GM12874 (cell line): ENCODE measurements around the gene EPHX1.
A peak's percentile ranks its signal among the peaks of the same experiment; 100 is the strongest.

Experiments
- TF ChIP-seq, protein P1 (sequence below): IDR thresholded peaks from 2 replicates; pipeline ENCODE4 v1.5.1; 2011; ENCODE audit warnings: low read depth, mild to moderate bottlenecking, control low read depth, low read length, moderate library complexity; ENCODE audit not compliant: insufficient read depth

The EPHX1 gene

DNA sequence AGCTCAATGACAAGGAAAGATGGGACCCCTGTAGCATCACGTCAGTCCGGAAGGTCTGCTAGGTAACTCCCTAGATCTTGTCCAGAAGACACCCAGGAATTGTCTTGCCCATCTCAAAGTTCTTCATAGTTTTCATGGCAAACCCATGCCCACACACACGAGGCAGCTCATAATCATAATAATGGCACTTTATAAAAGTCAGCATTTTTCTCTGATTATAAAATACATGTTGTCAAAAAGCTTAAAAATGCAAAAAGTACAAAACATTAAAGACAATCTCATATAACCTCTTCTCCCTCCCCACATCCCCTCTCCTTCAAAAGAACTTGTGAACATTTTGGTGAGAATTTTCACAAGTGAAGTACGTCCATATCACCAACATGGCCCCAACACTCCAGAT is 30.8 kb downstream of the EPHX1 start:
- TF ChIP-seq, protein P1, sequence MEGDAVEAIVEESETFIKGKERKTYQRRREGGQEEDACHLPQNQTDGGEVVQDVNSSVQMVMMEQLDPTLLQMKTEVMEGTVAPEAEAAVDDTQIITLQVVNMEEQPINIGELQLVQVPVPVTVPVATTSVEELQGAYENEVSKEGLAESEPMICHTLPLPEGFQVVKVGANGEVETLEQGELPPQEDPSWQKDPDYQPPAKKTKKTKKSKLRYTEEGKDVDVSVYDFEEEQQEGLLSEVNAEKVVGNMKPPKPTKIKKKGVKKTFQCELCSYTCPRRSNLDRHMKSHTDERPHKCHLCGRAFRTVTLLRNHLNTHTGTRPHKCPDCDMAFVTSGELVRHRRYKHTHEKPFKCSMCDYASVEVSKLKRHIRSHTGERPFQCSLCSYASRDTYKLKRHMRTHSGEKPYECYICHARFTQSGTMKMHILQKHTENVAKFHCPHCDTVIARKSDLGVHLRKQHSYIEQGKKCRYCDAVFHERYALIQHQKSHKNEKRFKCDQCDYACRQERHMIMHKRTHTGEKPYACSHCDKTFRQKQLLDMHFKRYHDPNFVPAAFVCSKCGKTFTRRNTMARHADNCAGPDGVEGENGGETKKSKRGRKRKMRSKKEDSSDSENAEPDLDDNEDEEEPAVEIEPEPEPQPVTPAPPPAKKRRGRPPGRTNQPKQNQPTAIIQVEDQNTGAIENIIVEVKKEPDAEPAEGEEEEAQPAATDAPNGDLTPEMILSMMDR = no peak

DNA sequence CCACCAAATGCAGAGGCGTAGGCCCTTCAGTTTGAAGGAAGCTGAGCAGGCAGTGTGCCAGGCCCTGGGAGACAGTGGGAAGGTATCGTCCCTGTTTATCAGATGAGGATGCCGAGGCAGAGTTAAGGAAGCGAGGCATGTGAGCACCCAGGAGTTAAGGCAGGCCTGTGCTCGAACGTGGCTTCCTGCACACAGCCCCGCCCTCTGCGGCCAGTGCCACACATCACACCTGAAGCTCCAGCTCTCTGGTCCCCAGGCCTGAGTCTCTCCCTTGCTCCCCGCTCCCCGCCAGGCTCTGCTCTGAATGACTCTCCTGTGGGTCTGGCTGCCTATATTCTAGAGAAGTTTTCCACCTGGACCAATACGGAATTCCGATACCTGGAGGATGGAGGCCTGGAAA is 32.1 kb downstream of the EPHX1 start:
- TF ChIP-seq, protein P1 = no peak

DNA sequence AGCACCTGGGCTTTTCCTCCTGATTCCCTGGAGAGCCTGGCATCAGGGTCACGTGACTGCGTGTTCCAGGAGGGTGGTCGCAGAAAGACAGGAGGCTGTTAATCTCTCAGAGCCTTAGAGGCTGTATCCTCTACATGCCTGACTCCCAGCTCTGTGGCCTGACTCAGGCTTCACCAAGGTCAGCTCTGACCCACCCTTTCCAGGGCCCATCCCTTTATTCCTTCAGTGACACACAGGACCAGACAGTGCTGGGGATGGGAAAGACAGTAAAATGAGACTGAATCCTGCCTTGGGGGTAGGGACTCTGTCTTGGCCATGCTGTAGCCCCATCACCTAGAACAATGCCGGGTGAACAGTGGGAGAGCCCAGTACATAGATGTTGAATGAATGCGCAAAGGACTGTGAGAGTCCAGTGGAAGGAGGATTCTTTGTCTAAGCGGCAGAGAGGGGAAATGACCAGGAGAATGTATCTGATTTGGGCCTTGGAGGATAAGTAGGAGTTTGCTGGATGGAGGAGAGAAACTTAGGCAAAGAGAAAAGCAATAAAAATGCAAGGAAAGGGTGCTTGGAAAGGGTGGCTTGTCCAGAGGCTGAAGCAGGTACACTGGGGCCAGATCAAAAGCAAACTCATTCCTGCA is 33.0 kb downstream of the EPHX1 start:
- TF ChIP-seq, protein P1 = no peak

DNA sequence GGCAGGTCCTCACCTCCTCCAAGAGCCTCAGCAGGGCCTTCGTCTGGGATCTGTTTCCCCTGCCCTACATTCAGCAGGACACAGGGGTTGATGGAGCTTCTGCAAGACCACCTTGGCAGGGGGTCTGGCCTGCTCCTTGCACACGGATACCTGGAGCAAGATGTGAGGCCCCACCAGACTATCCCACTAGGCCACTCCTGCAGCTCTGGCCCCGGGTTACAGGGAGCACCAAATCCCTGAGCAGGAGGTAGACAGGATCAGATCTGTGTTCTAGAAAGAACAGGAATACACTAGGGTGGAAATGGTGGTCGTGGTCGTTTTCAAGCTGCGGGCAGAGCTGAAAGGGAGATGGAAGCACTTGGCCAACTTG is 33.5 kb downstream of the EPHX1 start:
- TF ChIP-seq, protein P1 = no peak

DNA sequence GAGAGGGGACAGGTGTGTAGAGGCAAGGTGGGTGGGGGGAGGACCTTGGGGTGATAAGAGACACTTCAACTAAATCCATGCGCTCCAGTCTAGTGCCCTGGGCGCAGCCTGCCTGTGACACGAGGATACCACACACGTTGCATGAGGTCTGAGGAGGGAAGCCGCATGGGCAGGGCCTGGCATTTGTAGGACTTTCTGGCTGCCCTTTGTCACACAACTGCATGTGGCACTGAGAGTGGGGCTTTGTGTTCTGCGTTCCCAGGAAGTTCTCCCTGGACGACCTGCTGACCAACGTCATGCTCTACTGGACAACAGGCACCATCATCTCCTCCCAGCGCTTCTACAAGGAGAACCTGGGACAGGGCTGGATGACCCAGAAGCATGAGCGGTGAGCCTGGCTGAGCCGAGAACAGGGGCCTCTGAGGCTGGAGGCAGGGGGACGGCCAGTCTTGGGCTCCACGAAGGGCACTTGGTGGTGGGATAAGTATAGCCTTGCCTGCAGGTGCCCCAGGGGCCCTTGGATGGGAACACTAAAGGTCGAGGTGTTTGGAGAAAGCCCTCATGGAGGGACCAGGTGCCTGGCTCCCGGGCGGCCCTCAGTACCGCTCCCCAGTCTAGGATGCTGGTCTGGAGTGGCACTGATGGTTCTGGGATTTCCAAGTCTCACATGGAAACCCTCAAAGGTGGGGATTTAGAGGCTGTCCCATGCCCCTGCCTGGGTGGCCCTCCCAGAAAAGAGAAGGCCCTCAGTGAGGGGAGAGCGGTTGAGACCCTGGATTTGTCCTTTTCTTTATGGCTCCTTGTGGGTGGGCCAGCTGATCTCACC is 34.5 kb downstream of the EPHX1 start:
- TF ChIP-seq, protein P1 = no peak

DNA sequence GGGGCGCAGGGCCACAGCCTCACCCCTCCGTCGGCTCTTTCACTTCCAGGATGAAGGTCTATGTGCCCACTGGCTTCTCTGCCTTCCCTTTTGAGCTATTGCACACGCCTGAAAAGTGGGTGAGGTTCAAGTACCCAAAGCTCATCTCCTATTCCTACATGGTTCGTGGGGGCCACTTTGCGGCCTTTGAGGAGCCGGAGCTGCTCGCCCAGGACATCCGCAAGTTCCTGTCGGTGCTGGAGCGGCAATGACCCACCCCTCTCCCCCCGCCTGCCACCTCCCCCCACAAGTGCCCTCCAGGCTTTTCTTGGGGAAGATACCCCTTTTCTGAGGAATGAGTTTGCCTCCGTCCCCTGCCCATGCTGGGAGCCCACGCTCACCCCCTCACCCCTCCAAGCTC is 35.2 kb downstream of the EPHX1 start:
- TF ChIP-seq, protein P1 = no peak

DNA sequence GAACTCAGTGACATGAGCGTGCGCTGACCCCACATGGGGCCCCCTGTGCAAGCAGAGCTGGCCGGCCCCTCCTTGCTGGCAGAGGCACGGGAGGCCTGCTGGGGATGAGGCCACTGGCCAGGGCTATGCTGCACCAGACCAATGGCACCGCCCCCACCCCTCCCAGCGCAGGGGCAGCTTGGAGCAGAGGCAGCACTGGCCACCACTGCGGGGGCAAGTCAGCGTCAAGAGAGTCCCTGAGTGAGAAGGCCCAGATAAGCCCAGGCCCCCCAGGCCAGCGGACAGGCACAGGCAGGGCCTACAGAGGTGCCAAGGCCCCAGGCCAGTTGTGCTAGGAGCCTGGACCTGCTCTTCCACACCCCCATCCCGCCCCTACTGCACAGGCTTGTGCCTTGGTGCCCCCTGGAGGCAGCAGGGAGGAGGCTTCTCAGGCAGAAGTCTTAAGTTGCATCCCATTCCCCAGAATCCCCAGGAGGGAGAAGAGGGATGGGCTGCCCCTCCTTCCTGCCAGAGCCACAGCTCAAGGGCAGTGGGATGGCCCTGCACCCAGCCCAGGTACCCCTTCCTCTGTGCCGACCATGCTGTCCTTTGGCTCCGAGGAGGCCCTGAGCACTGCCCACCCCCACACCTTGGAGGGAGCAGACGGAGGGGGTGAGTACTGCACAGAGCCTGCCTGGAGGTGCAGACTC is 35.8 kb downstream of the EPHX1 start:
- TF ChIP-seq, protein P1 = peak; percentile 61
